GM21423 (cell line): ENCODE results near the gene UNC5B.
"Not testable (repeated sequence)": the region's sequence is repeated elsewhere in the genome, so short reads cannot be mapped to it uniquely, and the experiment has no call there.

Experiments used
- ATAC-seq: cut with Tn5 transposase; IDR thresholded peaks from one replicate; pipeline ENCODE4 v1.9.1; 2021; ENCODE audit warnings: mild to moderate bottlenecking, moderate library complexity; ENCODE audit not compliant: unreplicated experiment

The UNC5B gene

DNA sequence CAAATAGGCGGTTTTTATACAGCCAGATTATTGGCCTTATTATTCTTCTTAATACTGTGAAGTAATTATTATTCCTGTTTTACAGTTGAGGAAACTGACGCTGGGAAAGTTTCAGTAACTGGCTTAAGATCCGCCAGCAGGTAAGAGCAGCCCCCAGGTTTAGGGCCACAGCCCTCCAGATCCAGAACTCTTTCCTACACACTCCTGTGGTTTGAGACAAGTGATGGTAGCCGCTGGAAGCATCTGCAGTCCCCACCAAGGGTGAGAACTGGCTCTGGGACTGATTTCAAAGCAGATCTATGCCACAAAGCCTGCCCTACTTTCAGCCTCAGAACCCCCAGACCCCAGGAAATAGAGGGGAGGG lies 3.0 kb upstream of the UNC5B start:
- ATAC-seq = no peak

DNA sequence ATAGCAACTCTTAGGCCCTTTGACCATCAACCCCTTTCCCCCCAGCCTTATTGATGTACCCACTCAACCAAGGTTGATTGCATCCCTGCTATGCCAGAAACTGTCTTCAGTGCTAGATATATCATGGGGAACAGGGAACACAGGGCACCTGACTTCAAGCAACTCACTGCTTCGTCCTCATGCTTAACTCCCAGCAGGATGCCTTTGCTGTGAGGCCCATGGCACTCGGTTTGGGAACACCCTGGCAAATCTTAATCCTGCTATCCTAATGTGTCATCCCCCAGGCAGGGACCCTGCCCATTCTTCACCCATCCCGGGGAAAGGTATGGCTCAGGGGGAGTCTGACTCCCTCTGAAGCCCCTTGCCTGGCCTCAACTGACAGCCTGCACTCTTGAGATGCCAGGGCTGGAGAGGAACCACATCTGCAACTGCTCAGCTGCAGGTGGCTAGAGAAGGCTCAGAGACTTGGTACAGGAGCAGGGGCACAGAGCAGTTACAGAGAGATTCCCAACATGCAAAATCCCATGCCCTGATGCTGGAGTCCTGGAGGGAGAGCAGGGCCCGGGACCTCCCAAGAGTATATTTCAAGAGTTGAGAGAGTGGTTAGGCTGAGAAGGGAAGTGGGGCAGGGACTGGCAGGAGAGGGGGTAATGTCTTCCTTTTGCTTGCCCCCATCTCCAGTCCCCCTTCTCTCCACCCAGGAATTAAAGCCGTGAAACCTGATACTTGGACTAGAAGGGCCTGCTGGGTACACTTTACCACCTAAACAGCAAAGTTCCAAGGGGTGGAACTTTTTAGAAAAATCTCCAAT lies 2.4 kb upstream of the UNC5B start:
- no peak for ATAC-seq

DNA sequence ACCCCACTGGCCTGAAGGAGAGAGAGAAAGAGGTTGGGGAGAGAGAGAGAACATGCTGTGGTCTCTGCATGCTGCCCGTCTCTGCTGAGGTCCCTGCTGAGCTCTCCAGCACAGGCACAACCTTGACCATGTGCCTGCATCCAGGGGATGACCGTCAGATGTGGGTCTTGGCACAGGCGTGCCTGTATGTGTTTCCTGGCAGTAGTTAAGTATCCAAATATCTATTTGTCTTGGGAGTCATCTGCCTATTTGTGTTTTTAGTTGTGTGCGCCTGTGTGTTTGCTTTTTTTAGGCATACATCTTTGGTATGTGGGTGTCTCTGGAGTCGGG lies 1.9 kb upstream of the UNC5B start:
- no peak for ATAC-seq

DNA sequence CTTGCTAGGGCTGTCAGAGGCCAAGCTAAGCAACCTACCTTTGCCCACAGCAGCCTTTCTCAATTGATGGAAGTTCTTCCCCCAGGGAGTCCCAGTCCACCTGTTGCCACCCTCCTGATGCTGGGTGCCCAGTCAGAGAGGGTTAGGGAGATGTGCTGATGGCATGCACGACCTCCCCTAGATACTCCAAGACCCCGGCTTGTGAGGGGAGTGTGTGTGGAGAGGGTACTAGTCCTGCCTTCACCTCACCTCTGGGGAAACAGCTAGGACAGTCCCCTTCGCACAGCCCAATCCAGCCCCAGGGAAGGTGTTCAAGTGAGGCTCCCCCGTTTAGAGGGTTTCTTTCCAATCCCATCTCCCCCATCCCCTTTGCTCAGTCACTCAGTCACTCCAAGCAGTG lies 1.3 kb upstream of the UNC5B start:
- no peak for ATAC-seq

DNA sequence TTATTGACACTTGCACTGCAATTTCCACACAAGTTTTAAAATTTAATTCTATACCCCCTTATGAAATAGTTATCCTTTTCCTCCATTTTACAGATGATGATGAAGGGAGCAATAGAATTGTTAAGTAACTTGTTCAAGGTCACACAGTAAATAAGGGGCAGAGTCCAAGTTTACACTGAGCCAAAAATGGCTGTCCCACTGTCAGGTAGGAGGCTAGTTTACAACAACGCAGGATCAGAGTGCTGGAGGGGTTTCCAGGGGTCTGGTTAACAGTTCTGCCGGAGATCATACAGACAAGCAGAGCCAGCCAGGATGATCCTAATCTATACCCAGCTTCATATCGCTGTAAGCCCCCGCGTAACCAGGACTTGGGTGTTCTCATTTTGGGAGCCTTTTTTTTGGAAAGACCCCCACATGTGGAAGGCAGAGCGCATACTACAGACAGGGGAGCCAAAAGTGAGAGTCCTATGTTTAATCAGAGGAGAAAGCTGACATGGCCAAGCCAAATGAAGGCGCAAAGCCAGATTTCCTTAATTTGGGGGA lies 524 bp upstream of the UNC5B start:
- ATAC-seq = no peak

DNA sequence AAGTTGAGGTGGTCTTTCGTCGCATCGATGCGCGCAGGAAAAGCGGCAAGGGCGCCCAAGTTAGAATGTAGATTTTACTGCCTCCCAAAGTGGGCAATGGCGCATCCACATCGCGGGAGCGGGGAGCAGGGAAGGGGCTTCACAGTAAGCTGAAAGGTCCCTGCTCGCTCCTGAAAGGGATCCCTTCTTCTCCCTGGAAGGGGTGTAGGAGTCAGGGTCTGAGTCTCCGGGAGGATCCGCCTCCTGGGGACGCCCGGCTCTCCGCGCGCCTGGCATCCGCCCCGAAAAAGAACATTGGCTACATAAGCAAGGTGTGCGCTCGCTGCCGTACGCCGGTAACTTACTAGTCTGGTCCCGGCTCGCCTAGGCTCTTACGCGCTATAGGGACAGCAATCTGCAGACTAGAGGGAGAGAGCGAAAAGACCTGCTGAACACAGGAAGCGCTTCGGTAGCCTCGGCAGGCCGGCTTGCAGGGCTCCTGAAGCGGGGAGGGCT lies 804 bp downstream of the UNC5B start:
- ATAC-seq = no peak

DNA sequence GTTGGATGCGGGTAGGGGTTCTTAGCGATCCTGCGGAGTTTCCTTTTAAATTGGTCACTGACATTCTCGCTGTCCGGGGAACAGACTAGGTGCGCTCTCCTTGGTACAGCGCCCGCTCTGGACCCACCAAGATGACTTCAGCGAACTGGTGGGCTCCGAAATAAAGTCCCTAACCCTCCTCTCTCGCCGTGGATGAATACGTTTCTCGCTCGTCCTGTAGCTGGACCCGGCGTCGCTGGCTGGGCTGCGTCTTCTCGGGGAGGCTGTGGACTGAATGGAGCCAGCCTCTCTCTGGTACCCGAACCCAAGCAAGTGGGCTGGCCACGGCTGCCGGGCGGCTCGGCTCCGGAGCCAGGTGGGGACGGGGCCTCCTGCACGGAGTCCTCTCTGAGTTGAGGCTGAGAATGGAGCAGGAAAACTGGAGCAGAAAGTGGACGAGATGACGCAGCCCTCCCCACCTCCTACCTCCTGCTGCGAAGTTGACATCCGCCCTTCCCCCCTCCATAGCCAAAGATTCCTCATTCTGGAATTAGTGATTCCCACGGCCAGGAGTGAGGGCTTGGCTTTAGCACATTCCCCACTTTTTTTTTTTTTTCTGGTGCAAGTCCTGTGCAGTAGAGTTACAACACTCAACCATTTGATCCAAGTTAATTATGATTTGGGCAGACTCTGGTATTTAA lies 1.5 kb downstream of the UNC5B start:
- ATAC-seq = no peak

DNA sequence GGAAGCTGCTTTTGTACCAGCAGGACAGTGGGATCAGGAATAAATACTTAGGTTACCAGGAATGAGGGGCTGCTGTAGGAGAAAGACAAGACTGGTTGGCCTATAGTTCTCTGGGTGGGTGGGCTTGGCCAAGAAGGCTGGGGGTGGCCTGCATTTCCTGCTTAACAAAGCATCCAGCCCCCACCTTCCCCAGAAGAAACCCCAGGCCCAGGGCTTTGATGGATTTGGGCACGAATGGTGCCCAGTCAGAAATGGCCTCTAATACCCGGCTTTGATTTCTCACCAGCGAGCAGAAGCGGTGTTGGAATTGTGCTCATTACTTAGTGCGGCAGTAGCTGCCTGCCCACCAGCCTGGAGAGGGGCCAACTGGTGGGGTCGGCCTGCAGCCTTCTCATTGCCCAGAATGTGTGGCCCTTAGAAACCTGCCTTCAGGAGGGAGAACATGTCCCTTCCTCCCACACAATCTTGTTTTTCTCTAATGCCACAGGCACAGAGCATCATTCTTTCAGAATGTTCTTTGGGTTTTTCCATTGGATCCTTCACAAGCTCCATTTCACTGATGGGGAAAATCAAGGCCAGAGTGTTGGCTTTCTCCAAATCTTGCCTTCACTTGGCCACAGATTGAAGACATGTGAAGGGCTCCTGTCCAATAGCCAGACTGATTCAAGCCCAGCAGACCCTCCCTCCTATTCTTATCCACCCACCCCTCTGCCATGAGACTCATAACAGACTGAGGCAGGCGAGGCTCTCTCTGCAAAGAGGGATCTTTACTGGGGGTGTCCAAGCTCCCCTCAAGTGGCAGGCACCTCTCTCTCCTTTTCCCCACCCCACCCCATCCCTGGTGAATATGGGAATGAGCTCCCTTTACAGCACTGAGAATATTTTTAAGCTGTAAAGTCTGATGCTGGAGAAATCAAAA lies 2.5 kb downstream of the UNC5B start:
- ATAC-seq = no peak

DNA sequence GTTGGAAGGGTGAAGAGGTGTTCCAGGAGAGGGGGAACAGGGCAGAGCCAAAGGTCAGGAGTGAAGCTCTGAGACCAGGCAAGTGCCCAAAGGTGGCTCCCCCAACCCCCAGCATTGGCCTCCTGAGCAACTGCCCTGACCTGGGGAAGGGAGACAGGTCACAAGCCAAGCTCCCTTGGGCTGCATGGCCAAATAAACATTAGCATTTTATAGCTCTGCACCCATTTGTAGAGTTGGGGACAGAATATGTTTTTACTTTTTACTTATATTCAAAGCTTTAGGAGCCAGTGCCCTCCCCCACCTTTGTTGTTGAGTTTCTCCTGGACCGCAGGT lies 4.0 kb downstream of the UNC5B start:
- ATAC-seq = no peak

DNA sequence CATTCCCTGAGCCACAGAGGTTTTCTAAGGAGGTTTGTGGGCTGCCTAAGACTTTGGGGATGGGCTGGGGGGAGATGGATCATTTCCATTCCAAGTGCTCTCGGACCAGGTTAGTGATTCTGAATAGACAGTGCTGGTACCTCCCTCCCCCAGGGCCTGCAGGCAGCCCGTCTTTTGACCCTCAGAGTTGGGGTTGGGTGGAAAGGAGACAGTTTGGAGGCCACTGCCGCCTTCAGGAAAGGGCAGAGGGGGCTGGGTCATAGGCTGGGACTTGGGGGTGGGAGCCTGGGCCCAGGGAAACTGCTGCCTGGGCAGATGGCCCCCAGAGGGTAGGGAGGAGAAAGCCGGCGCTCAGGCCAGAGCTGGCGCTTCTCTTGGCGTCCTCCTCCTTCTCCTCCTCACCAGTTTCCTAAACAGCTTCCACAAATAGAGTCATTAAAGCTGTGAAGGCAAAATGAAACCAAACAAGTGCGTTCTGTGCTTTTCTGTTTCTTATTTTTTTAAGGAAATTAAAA lies 4.4 kb downstream of the UNC5B start:
- no peak for ATAC-seq

DNA sequence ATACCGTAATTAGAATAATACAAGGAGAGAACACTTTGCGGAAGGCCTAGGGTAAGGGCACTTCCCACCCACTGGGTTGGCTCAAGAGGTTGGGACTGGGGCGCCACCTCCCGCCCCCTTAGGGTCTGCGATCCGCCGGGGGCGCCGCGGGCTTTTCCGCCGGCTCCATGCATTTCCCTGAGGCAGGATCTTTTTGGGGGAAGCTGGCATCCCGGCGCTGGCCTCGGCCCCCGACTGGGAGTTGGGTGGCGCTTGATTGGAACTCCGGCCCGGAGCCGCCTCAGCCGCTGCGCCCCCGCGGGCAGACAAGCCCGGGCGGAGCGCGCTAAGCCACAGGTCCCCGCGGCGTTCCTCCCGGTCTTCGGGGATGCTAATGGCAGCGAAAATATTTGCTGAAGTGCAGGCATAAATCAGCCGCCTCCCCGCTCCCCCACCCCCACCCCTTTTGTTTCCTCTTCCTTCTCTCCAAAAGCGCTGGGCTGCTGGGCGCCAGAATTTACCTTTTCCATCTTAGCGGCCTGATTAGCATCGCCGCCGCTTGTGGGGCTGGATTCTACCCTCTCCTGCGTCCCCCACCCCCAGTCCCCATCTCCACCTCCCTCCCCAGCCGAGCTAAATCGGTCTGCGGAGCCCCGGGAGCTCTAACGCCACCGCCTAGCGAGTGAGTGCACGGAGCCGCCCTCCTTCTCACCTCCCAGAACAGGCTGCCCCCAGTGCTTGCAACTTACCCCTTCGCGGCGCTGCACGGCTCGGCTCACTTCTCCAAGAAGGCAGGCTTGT lies 5.1 kb downstream of the UNC5B start:
- ATAC-seq = no peak

DNA sequence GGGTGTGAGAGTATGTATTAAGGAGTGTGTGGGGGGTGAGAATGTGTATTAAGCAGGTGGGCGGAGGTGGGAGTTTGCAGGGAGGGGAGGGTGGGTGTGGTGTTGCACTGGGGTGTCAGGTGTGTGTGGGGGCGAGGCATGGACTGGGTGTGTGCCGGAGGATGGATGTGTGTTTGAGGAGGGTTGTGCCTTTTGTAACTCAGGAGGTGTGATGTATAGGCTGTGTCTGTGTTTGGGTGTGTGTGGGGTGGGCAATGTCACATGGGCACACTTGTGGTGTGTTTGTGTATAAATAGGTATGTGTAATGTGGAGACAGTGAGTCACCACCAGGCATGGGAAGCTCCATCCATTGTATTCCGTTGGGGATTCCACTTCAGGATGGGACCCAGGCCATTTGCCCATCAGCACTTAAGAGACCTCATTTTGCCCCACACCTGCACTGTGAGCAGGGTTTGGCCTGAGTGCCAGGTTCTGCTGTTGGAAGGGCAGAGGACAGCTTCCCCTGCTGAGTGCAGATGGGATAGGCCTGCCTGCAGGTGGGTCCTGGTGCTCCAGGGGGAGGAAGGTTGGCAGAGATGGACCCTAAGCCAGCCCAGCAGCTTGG lies 5.8 kb downstream of the UNC5B start:
- no peak for ATAC-seq

DNA sequence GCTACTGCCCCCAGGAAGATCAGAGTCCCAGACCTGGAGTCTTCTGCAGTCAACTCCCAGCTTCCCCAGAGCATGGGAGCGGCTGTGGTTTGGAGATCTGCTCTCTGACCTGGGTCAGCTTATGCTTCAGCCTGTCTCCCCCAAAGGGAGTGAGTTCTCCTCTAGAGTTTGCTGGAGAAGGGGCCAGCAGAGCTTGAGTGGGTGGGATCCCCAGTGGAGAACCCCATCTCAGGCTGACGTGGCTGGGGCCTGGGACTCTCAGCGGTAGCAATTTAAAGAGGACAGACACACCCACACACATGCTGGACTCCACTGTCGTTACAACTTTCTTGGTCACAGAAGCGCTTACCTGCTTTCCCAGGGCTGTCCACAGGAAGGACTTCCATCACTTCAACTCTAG lies 6.3 kb downstream of the UNC5B start:
- no peak for ATAC-seq

DNA sequence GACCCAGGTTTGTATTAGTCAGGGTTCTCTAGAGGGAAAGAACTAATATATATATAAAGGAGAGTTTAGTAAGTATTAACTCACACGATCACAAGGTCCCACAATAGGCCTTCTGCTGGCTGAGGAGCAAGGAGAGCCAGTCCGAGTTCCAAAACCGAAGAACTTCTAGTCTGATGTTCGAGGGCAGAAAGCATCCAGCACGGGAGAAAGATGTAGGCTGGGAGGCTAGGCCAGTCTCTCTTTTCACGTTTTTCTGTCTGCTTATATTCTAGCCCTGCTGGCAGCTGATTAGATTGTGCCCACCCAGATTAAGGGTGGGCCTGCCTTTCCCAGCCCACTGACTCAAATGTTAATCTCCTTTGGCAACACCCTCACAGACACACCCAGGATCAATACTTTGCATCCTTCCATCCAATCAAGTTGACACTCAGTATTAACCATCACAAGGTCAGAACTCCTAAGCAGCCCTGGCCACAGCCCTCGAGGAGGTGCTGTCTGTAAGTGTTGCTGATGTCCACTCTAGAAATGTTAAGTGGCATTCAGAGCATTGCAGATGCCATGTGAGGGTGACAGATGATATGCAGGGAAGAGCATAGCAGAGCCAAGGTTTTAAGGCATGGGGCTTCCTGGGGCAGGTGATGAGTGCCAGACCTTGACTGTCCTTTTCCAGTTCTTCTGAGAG lies 7.0 kb downstream of the UNC5B start:
- not testable (repeated sequence) for ATAC-seq

DNA sequence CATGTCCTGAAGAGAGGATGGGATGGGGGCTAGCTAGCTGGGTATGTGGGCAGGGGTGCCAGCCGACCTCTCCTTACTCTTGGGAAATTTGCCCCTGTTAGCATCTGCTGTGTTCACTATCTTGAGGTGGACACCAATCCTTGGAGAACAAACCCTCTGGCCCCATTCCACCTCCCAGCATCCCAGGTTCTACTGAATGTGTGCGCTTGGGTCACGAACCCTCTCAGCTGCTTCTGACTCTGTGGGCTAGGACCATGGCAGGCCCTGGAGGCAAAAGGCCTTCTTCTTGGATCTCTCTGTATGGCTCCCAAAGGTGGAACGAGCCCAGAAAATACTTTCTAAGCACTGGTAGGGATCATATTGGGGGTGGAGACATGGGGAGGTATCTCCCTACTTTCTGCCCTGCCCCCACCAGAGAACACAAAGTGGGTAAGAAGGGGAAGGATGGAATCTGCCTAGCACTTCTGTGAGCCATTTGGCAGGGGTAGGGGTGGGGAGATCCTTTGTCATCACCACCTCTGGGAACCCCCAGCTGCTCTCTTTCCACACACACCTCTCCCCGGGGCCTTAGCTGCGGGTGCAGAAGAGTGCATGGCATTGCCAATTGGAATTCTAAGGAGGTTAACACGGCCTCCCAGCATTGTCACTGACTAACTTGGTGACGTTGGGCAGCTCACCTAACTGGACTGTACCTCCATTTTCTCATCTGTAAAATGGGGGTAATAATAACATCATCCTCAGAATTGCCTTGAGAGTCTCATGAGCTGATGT lies 7.7 kb downstream of the UNC5B start:
- ATAC-seq = no peak

DNA sequence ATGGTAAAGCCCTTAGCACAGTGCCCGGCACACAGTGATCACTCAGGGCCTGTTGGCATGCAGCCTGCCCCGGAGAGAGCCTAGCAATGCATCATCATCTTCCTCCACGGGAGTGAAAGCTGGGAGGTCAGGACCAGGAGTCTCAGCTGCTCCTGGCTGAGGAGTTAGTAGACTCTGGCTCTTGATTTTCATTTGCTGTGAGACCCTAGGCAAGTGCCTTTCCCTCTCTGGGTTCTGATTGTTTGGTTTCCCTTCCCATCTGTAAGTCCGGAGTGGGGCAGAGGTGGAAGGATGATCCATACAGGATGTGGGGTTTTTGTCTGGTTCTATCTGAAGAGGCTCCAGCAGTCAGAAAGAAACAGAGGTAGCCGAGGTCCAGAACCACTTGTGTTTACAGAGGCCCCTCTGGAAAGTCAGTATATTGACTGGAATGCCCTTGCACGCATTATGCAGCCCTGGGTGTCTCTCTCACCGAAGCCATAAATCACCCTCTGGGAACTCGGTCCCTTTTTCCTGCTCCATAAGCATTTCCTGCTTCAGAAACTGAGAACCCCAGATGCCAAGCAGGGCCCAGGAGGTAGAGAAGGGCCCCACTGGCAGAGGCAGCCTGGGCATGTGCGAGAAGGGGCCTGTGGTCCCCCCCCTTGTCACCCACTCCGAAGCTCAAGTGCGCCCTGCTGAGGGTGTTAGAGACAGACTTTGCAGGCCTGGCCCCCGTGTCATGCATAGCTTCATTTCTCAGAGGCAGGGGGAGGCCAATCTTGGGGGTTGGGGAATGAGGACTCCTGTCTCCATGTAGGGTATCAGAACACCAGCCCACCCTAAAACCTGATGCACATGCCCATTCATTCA lies 8.5 kb downstream of the UNC5B start:
- no peak for ATAC-seq

DNA sequence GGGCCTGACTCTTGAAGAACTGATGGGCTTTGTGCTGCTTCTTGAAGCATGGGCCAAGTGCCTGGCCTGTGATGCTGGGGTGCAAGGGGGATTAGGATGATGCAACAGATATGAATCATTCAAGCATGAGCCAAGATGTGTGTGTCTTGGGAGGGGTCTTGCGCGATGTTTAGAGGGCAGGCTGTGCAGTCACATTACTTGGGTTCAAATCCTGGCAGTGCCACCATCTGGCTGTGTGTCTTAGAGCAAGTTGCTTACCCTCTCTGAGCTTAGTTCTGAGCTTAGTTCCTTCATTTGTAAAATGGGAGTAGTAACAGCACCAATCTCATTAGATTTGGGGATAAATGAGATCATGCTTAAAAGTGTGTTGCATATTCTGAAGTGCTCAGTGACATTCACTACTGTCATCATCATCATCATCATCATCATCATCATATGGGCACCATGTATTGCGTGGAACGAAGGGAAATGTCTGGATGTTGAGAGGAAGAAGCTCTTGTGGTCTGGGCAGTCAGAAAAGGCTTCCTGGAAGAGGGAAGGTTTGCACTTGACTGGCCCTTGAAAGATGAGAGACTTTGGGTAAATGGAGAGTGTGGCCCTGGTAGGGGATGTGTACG lies 9.3 kb downstream of the UNC5B start:
- ATAC-seq = no peak
